Stimulated activated naive CD8-positive, alpha-beta T cell treated with anti-CD3 and anti-CD28 coated beads, Interleukin-15, Interleukin-2, amounts not matched to agents 100 U/mL and 50 U/mL, for 24 hours (primary cell): Measurements from ENCODE around the gene BRD4.
"Not testable (repeated sequence)": the region's sequence is repeated elsewhere in the genome, so short reads cannot be mapped to it uniquely, and the experiment has no call there.

Experiments used
- ATAC-seq: fragments of 150-1000 bp; cut with Tn5 transposase; one replicate; pipeline ENCODE4 v1.10.0; 2021
- DNase-seq: peaks from one replicate; pipeline ENCODE4 v3.0.0; 2021

Gene BRD4

DNA sequence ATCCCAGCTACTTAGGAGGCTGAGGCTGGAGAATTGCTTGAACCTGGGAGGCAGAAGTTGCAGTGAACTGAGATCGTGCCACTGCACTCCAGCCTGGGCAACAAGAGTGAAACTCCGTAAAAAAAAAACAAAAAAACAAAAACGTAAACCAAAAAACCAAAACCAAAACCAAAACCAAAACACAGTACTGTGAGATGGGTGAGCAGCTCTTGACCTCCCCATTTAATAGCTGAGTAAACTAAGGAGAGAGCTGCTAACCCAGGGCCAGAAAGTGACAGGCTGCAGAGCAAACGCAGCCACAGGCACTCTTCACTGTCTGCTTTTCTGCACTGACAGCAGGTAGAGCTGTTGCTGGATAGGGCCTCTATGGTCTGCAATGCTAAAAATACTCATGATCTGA lies 27.7 kb upstream of the BRD4 start:
- ATAC-seq = peak; percentile 14
- DNase-seq = not testable (repeated sequence)

DNA sequence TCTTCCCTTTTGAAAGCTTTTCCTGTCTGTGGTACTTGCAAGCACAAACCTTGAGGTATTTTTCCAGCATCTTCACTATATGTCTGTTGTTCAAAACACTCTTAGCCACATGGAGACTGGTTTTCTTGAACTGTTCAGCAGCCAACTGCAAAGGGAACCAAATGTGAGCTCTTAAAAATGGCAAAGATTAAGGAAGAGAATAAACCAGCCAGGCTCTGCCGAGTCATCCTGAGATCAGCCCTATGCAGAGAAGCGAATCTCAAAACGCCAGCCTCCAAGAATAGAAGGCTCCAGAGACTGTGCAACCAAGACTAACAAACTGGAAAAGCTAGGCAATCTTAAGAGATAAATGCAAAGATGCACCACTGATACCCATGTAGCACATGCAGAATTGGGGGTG lies 26.6 kb upstream of the BRD4 start:
- no peak for DNase-seq
- no peak for ATAC-seq

- ATAC-seq (no peak), DNase-seq (no peak)
Measured at GRCh38 chr19:15357906-15358305, 25.6 kb upstream of the BRD4 start.

GRCh38 chr19:15354566-15355296 lies 22.4 kb upstream of the BRD4 start:
- DNase-seq (no peak), ATAC-seq (no peak)

DNA sequence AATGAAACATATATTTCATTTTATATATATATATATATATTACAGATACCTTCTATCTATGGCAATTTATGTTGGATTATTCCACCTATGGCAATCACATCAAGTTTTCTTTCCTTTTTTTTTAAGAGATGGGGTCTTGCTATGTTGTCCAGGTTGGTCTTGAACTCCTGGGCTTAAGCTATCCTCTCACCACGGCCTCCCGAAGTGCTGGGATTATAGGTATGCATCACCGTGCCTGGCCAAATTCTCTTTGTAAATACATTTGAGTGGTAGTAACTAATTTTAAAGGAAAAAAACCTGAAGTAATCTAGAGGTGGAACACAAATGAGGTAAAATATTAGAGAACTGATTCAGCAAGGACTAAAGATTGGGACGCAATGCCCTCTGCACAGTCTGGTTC lies 21.6 kb upstream of the BRD4 start:
- ATAC-seq = no peak
- no peak for DNase-seq

DNA sequence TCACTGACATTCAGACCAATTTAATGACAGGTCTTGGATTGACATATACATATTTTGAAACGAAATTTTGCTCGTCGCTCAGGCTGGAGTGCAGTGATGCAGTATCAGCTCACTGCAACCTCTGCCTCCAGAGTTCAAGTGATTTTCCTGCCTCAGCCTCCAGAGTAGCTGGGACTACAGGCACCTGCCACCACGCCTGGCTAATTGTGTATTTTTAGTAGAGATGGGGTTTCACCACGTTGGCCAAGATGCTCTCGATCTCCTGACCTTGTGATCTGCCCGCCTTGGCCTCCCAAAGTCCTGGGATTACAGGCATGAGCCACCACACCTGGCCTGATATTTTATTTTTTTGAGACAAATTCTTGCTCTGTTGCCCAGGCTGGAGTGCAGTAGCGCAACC lies 20.2 kb upstream of the BRD4 start:
- DNase-seq, ATAC-seq: not testable (repeated sequence)

- DNase-seq, ATAC-seq: not testable (repeated sequence)
Measured at GRCh38 chr19:15341328-15341727, 9.0 kb upstream of the BRD4 start.

DNA sequence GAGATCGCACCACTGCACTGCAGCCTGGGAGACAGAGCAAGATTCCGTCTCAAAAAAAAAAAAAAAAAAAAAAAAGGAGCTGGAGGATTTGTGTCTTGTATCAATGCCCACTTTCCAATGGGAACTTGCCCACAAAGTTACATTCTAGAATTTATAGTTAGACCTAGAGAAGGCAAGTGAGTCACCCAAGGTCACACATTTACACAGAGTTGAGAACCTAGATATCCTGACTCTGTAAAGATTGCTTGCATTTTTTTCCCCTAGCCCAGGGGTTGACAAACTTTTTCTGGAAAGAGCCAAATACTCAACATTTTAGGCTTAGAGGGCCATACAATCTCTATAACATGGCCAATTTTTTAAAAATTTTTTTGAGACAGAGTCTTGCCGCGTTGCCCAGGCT lies 7.7 kb upstream of the BRD4 start:
- ATAC-seq (no peak), DNase-seq (no peak)

GRCh38 chr19:15337202-15337601 lies 4.9 kb upstream of the BRD4 start:
- no peak for ATAC-seq

DNA sequence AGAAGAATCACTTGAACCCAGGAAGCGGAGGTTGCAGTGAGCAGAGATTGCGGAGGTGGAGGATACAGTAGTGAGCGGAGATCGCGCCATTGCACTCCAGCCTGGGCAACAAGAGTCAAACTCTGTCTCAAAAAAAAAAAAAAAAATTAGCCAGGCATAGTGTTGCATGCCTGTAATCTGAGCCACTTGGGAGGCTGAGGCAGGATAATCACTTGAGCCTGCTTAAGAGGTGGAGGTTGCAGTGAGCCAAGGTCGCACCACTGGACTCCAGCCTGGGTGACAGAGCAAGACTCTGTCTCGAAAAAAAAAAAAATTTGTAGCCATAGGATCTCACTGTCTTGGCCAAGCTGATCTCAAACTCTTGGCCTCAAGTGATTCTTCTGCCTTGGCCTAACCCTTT lies 3.7 kb upstream of the BRD4 start:
- not testable (repeated sequence) for ATAC-seq, DNase-seq

More at GRCh38 chr19:15337202-15337601, 4.9 kb upstream of the BRD4 start:
- DNase-seq = no peak

GRCh38 chr19:15331419-15332310 lies 674 bp downstream of the BRD4 start:
- peak; percentile 44 for ATAC-seq
- peak; percentile 70 for DNase-seq

DNA sequence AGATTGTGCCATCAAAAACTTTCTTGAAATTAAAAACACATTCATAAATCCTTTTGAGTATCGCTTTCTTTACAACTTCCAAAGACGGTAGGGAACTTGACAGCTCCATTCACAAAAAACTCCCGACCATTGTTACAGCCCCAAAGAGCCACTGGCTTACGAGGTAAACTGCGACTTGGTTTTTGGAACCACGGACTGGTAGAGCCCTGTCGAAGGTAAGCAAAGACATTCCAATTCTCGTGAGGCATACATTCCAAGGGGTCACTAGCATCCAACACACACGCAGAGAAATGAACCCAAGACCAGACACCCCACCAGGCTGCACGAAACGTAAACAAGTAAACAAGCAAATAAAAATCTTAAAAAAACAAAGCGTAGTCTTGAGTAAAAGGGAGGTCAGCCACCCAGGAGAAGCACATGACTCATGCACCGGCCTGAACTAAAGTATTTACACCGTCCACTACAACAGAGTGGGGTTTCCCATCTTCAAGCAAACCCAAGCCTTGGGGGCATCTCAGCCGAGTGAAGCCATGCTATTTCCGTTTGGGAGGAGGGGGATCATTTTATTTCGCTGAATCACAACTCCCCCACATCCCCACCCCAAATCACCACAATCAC lies 1.4 kb downstream of the BRD4 start:
- peak; percentile 2 for ATAC-seq
- DNase-seq = no peak

- ATAC-seq = no peak
- no peak for DNase-seq
Measured at GRCh38 chr19:15328312-15328711, 4.0 kb downstream of the BRD4 start.

- DNase-seq (no peak), ATAC-seq (peak; percentile 33)
Measured at GRCh38 chr19:15324791-15325519, 7.4 kb downstream of the BRD4 start.

DNA sequence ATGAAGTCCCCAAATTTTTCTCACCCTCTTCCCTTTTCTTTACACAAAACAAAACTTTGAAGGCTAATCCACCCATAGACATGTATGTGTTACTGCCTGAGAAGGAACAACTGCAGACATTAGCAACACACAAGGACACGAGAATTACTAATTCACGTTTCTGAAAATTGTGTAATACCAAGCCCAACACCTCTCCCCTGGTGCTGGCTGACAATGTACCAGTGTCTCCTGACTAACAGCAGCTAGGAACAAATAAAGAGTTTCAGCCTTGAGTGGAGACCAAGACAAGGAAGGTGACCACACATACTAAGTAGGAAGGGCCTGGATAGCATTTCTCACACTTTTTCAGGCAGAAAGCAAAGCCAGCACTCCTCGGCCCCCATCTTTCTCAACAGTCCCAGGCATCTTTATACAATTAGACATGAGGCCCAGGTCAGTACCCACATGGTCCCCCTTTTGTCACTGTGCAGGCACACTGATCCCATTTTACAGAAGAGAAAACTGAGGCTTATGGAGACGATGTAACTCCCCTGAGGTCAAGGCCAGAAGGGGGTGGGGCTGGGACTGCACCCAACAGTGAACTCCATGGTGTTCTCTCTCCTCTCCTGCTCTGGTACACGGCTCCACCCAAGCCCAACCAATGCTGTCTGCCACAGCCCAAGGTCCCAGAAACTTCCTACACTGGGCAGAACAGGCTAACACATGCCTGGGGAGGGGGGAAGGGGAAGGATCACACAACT lies 8.7 kb downstream of the BRD4 start:
- DNase-seq = no peak
- ATAC-seq = peak; percentile 50

- DNase-seq (no peak), ATAC-seq (no peak)
Measured at GRCh38 chr19:15321739-15322138, 10.6 kb downstream of the BRD4 start.

DNA sequence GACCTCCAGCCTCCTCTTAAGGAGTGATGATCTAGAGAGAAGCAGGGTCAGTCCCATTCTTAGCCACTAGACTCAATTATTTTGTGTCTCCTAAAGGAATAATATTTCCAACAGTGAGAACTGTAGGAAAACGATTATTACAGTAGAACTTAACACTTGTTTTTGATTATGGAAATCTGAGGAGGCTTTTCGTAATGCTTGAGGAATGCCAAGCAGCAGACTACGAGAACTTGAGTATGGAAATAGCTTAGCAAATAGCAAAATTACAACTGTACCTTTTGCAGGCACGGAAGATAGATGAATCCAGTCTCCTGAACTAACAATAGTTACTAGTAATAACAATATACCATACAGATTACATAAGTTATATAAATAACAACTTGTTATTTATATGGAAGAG lies 12.2 kb downstream of the BRD4 start:
- no peak for ATAC-seq
- no peak for DNase-seq

GRCh38 chr19:15318241-15318691 lies 14.1 kb downstream of the BRD4 start:
- ATAC-seq (peak; percentile 48), DNase-seq (no peak)

GRCh38 chr19:15317392-15318071 lies 14.8 kb downstream of the BRD4 start:
- DNase-seq (no peak), ATAC-seq (no peak)

DNA sequence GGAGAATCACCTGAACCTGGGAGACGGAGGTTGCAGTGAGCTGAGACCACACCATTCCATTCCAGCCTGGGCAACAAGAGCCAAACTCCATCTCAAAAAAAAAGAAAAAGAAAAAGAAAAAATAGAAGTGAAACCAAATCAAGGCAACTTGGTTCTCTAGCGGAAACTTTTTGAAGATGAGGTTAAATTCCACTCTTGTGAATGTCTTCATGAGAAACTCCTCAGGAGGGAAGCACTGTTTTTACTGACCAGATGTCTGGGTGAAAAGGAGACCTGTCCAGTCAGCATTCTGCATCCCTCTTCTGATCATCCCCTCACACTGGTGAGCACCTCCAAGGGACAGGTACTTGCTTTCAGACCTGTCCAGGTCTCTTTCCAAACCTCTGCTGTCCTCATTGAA lies 15.8 kb downstream of the BRD4 start:
- ATAC-seq (no peak), DNase-seq (no peak)

DNA sequence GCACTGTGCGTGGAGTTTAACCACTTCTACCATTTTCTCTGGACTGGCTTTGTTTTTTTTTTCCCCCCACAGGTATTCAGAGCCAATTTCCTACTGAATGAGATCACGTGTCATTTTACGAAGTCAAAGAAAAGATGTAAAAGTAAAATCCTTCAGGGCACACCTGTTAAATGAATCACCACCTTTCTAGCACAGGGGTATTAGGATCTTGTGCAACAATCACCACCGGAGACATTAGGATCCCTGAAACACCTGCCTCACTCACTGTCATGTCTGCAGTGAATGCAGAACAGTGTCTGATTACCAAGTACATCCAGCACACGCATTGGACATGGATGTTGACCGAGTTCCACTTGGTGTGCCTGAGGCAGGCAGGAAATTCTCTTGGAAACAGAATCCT lies 17.2 kb downstream of the BRD4 start:
- ATAC-seq (no peak), DNase-seq (no peak)
